GM13976 (cell line): ENCODE measurements around the gene KLHL18.

Source experiments
- DNase-seq: peaks from one replicate; pipeline ENCODE4 v3.0.0; 2012; ENCODE audit warnings: low spot score
- CTCF ChIP-seq: IDR thresholded peaks from 2 replicates; pipeline ENCODE4 v1.5.1; 2012; ENCODE audit warnings: borderline replicate concordance, mild to moderate bottlenecking; ENCODE audit not compliant: insufficient read depth; ENCODE audit errors: extremely low read depth, missing control alignments, control extremely low read depth
- in situ Hi-C: fragments of 300-500 bp; cut with MboI; formaldehyde crosslinking; loops from one replicate; pipeline ENCODE4 v1.12.0; 2022; ENCODE audit warnings: low sequenced_read_pairs, mixed read lengths, inconsistent platforms; ENCODE audit not compliant: unreplicated experiment

KLHL18 gene

GRCh38 chr3:47374587-47374986, 91.8 kb downstream of the KLHL18 start:
- DNase-seq, result no peak
- no peak for TF ChIP-seq CTCF
- in situ Hi-C loops, result loop anchor here (25.0 kb wide), 3 partner anchors 362 to 662 kb away; partner anchors contain the start of genes PRSS50 and TMIE

GRCh38 chr3:47376393-47376792, 93.6 kb downstream of the KLHL18 start:
- in situ Hi-C loops, result no loop called here
- DNase-seq, result no peak
- no peak for TF ChIP-seq CTCF

- TF ChIP-seq CTCF, result no peak
- in situ Hi-C loops, result no loop called here
- no peak for DNase-seq
These were observed 94.4 kb downstream of the KLHL18 start for GRCh38 chr3:47377186-47377585.

GRCh38 chr3:47378869-47379268, 96.1 kb downstream of the KLHL18 start:
- no peak for TF ChIP-seq CTCF
- no peak for DNase-seq
- in situ Hi-C loops, result no loop called here

GRCh38 chr3:47379411-47379899, 96.7 kb downstream of the KLHL18 start:
- TF ChIP-seq CTCF, result no peak
- DNase-seq, result no peak
- in situ Hi-C loops, result no loop called here

GRCh38 chr3:47380026-47380600, 97.4 kb downstream of the KLHL18 start:
- DNase-seq, result no peak
- in situ Hi-C loops, result no loop called here
- no peak for TF ChIP-seq CTCF

- peak; percentile 99 for DNase-seq
- in situ Hi-C loops, result no loop called here
- no peak for TF ChIP-seq CTCF
These were observed 98.0 kb downstream of the KLHL18 start, which contains the start of gene PTPN23 for GRCh38 chr3:47380601-47381316. PTPN23 (plus strand) TSS chr3:47381021; CDS start chr3:47381097, 76 bp downstream.
